Karpas-422 (cell line): ENCODE data around the gene PIGL. TPM values are rescaled to one million over a fixed set of nuclear protein-coding genes. Genes with fewer than 3 reads are reported as not detected.
"Not testable (repeated sequence)": the region's sequence is repeated elsewhere in the genome, so short reads cannot be mapped to it uniquely, and the experiment has no call there.

Experiments used
- DNase-seq: peaks from one replicate; pipeline ENCODE4 v3.0.0-alpha.2; 2015
- H2AFZ ChIP-seq: fragments of 200-600 bp; sonication (generic); 2 replicates; pipeline ENCODE4 v1.6.1; 2014; ENCODE audit warnings: antibody characterized with exemption, low read length, mixed read lengths
- H3K27ac ChIP-seq: fragments of 200-600 bp; sonication (generic); 2 replicates; pipeline ENCODE4 v1.5.1; 2014; ENCODE audit warnings: mild to moderate bottlenecking, low read length, moderate library complexity
- H3K27me3 ChIP-seq: fragments of 200-600 bp; sonication (generic); 2 replicates; pipeline ENCODE4 v1.6.1; 2014; ENCODE audit warnings: low read length, mixed read lengths
- H3K36me3 ChIP-seq: fragments of 200-600 bp; sonication (generic); 2 replicates; pipeline ENCODE4 v1.6.1; 2014; ENCODE audit warnings: low read length, mixed read lengths; ENCODE audit not compliant: insufficient read depth
- H3K4me1 ChIP-seq: fragments of 200-600 bp; sonication (generic); 2 replicates; pipeline ENCODE4 v1.6.1; 2014; ENCODE audit warnings: mild to moderate bottlenecking, low read length, mixed read lengths
- H3K4me2 ChIP-seq: fragments of 200-600 bp; sonication (generic); 2 replicates; pipeline ENCODE4 v1.6.1; 2014; ENCODE audit warnings: low read length, low read depth, mild to moderate bottlenecking; ENCODE audit not compliant: poor library complexity, severe bottlenecking
- H3K4me3 ChIP-seq: fragments of 200-600 bp; sonication (generic); 2 replicates; pipeline ENCODE4 v1.5.1; 2014; ENCODE audit warnings: mild to moderate bottlenecking, antibody characterized with exemption, low read length, mixed read lengths
- H3K79me2 ChIP-seq: fragments of 200-600 bp; sonication (generic); 2 replicates; pipeline ENCODE4 v1.6.1; 2014; ENCODE audit warnings: mild to moderate bottlenecking, low read length, mixed read lengths
- H3K9ac ChIP-seq: fragments of 200-600 bp; sonication (generic); 2 replicates; pipeline ENCODE4 v1.6.0; 2014; ENCODE audit warnings: low read length
- H3K9me2 ChIP-seq: fragments of 200-600 bp; sonication (generic), shearing (Covaris generic); replicated peaks from 2 replicates; pipeline ENCODE4 v1.6.0; 2014; ENCODE audit warnings: mild to moderate bottlenecking, low read length, moderate library complexity; ENCODE audit not compliant: insufficient read depth
- H3K9me3 ChIP-seq: fragments of 300-700, 200-600 bp; sonication (generic); 2 replicates; pipeline ENCODE4 v1.6.1; 2014; ENCODE audit warnings: low read length, mixed read lengths
- H4K20me1 ChIP-seq: fragments of 200-600 bp; sonication (generic); 2 replicates; pipeline ENCODE4 v1.6.1; 2014; ENCODE audit warnings: mild to moderate bottlenecking, antibody characterized with exemption, low read length, low read depth; ENCODE audit not compliant: insufficient read depth
- total RNA-seq: library from RNA; depleted of rRNA; stranded (reverse); fragments of >200 nt; shearing (Covaris generic); gene quantifications from 2 replicates; pipeline ENCODE4 v1.2.3, GENCODE V29; 2014; ENCODE audit warnings: low replicate concordance

The PIGL gene
- total RNA-seq, 1 experiment from 2014 or later, result 48.2 TPM

DNA sequence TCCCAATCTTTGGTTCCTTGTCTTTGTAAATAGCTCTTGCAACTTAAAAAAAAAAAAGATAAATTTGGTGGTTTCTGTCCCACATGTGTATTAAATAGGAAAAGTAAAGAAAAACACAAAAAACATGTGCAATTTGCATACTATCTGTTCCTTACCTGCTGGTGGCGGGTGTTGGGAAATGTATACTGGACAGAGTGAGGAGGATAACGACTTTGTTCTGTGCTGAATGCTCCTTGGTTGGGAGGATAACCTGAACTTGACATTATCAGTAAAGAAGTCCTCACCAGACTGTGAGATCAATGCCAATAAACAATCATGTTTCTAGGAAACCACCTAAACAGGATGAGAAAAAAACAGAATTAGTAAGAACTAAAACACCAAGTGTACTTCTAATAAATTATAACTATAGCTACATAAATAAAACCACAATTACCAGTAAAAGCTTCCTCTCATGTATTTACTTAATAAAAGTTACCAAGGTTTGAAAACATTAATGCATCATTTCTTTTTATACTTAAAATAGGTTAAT, 22.6 kb upstream of the PIGL start:
- not testable (repeated sequence) for H3K9me2 ChIP-seq, DNase-seq, H4K20me1 ChIP-seq, H3K27ac ChIP-seq, H3K9me3 ChIP-seq, H3K4me1 ChIP-seq, H3K4me3 ChIP-seq, H3K4me2 ChIP-seq, H3K27me3 ChIP-seq, H2AFZ ChIP-seq, H3K9ac ChIP-seq, H3K36me3 ChIP-seq
- H3K79me2 ChIP-seq, result peaks cover 87% of the 10 kb centered on the region

DNA sequence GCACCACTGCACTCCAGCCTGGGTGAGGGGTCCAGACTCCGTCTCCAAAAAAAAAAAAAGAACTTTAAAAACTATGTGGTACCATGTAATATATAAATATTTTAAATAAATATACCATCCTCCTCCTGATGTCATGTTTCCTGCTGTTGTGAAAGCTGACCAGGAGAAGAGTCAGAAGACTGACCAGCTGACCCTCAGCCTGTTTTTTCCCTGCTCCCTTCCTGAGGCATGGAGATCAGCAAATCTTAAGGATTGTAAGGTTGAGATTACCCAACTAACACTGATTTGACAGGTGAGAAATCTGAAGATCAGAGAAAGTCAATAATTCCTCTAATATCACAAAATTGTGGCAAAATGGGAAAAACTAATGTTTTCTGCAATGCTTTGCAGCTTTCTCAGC, 19.7 kb upstream of the PIGL start:
- no peak overlapping the region for H3K4me3 ChIP-seq
- H3K9me3 ChIP-seq, result no peaks in the 10 kb centered on the region
- H3K9ac ChIP-seq, result no peak overlapping the region
- no peak overlapping the region for H3K27ac ChIP-seq
- no peaks in the 10 kb centered on the region for H3K27me3 ChIP-seq
- no peaks in the 10 kb centered on the region for H3K9me2 ChIP-seq
- peaks cover 31% of the 10 kb centered on the region for H3K4me1 ChIP-seq
- H3K36me3 ChIP-seq, result 0 out of 2 replicates have a peak, but pooled peaks cover 3% of the 10 kb centered on the region
- no peak overlapping the region for H2AFZ ChIP-seq
- H3K79me2 ChIP-seq, result peaks cover 87% of the 10 kb centered on the region
- no peaks in the 10 kb centered on the region for H4K20me1 ChIP-seq
- H3K4me2 ChIP-seq, result no peak overlapping the region
- DNase-seq, result no peak

DNA sequence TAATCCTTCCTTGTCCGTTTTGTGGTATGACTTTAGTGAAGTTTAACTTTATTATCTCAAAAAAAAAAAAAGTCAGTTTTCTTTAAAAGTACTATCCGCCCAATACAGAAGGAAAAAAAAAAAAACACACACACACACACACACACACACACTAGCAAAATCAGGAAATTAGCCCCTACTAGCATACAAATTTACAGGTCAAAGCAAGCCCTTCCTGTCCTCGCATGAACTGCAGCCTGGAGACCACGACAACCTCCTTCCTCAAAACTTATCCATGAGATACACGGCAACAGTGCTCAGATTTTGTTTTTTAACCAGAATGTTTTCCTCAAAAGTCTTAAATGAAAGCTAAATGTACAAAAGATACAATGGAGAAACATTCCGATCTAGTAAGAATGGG, 17.9 kb upstream of the PIGL start:
- no peaks in the 10 kb centered on the region for H3K27me3 ChIP-seq
- H4K20me1 ChIP-seq, result no peaks in the 10 kb centered on the region
- H3K4me3 ChIP-seq, result 0 out of 2 replicates have a peak overlapping the region, but pooled peaks have one; percentile 11
- H3K9me2 ChIP-seq, result no peaks in the 10 kb centered on the region
- H3K36me3 ChIP-seq, result 0 out of 2 replicates have a peak, but pooled peaks cover 3% of the 10 kb centered on the region
- no peak overlapping the region for H2AFZ ChIP-seq
- peaks cover 49% of the 10 kb centered on the region for H3K4me1 ChIP-seq
- H3K79me2 ChIP-seq, result peaks cover 89% of the 10 kb centered on the region
- peak overlapping the region; percentile 66 for H3K27ac ChIP-seq
- H3K4me2 ChIP-seq, result peak overlapping the region; percentile 46
- no peaks in the 10 kb centered on the region for H3K9me3 ChIP-seq
- peak overlapping the region; percentile 35; the same call in 1 of the 2 replicates for H3K9ac ChIP-seq
- peak; percentile 57 for DNase-seq

DNA sequence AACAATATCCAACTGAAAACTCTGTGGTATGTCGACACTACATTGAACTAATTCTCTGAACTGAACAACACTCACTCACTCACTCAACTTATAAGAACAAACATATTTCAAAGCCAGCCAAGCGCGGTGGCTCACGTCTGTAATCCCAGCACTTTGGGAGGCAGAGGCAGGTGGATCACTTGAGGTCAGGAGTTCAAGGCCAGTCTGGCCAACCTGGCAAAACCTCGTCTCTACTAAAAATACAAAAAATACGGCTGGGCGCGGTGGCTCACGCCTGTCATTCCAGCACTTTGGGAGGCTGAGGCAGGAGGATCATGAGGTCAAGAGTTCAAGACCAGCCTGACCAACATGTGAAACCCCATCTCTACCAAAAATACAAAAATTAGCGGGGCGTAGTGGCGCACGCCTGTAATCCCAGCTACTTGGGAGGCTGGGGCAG, 15.3 kb upstream of the PIGL start:
- not testable (repeated sequence) for H3K9me3 ChIP-seq, H3K9me2 ChIP-seq, DNase-seq, H4K20me1 ChIP-seq, H3K36me3 ChIP-seq, H3K27me3 ChIP-seq, H3K9ac ChIP-seq, H2AFZ ChIP-seq, H3K4me2 ChIP-seq, H3K27ac ChIP-seq, H3K4me3 ChIP-seq
- Histone ChIP-seq H3K4me1 (peaks cover 61% of the 10 kb centered on the region), H3K79me2 (peaks cover 98% of the 10 kb centered on the region)

DNA sequence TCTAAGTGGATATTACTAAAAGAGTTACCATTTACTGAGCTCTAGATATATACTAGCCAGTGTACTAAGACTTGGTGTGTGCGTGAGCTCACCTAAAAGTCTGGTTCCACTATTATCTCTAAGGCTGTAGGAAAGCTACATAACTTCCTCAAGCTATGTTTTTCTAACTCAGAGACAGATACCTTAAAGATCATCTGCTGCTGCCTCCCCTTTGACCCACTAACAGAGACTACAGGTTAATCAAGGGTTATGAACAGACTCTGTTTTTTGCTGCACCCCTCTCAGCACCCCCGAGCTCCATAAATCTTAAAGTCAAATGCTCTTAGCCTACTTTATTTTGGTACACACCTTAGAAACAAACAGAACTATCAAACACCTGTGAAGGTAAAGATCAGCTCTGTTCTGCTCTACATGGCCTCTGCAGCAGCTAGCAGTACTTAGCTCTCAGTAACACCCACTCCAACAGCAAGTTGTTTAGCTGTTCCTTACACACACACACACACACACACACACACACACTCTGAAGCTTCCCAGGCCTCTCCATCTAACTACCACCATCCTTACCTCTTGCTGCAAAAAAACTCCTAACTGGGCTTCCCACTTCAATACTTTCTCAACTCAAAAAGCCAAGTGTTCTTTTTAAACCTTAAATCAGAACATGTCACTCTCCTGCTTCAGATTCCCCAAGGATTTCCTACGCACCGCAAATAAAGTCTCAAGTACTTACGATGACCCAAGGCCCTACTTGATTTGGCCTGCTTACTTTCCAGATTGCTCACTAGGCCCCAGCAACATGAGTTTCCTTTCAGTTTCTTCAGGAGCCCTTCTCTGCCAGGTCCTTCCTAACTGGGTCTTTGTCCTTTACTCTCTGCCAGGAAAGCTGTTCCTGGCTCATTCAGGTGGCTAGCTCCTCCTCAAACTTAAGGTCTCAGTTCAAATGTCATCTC, 14.2 kb upstream of the PIGL start:
- Histone ChIP-seq H3K4me3 (peak overlapping the region; percentile 1; the same call in 1 of the 2 replicates), H3K79me2 (peaks cover 97% of the 10 kb centered on the region), H3K27ac (peak overlapping the region; percentile 43), H3K9ac (peak overlapping the region; percentile 37), H3K4me1 (peaks cover 61% of the 10 kb centered on the region), H3K4me2 (peak overlapping the region; percentile 57)
- not testable (repeated sequence) for H3K36me3 ChIP-seq, DNase-seq, H4K20me1 ChIP-seq, H3K9me3 ChIP-seq, H2AFZ ChIP-seq, H3K9me2 ChIP-seq, H3K27me3 ChIP-seq

DNA sequence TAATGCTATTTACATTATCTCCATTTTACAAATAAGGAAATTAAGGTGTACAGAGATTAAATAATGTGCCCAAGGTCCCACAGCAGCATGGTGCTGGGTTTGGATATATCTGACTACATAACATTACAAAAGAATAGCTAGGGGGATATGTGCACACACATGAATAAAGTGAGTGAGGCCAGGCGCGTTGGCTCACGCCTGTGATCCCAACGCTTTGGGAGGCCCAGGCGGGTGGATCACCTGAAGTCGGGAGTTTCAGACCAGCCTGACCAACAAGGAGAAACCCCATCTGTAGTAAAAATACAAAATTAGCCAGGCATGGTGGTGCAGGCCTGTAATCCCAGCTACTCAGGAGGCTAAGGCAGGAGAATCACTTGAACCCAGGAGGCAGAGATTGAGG, 12.2 kb upstream of the PIGL start:
- not testable (repeated sequence) for H3K27me3 ChIP-seq, H4K20me1 ChIP-seq, H3K9ac ChIP-seq, DNase-seq, H2AFZ ChIP-seq, H3K9me3 ChIP-seq, H3K9me2 ChIP-seq, H3K36me3 ChIP-seq, H3K4me3 ChIP-seq
- Histone ChIP-seq H3K27ac (0 out of 2 replicates have a peak overlapping the region, but pooled peaks have one; percentile 37), H3K4me2 (peak overlapping the region; percentile 57), H3K79me2 (peaks cover 94% of the 10 kb centered on the region), H3K4me1 (peaks cover 50% of the 10 kb centered on the region)

DNA sequence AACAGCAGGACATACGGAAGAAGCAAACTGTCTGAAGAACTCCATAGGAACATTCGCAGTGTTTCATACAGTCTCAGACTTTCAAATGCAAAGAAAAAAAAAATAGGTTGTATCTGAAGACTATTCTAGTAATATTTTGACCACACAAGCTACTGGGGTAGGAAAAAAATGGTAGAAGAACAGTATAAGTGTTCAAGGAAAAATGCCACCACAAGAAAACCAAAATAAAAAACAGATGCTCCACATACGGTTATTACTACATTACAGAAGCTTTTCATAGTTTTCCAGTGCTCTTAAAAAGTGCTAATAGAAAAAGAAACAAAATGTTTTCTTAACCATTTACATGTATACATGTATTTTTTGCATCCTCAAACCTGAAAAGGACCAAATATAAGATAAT, 5.4 kb upstream of the PIGL start:
- no peak overlapping the region for H3K9ac ChIP-seq
- H3K36me3 ChIP-seq, result no peaks in the 10 kb centered on the region
- no peak overlapping the region for H3K4me2 ChIP-seq
- H3K4me1 ChIP-seq, result peaks cover 23% of the 10 kb centered on the region
- no peak overlapping the region for H3K27ac ChIP-seq
- H2AFZ ChIP-seq, result no peak overlapping the region
- no peak overlapping the region for H3K4me3 ChIP-seq
- DNase-seq, result no peak
- H3K79me2 ChIP-seq, result peaks cover 92% of the 10 kb centered on the region
- H3K9me2 ChIP-seq, result no peaks in the 10 kb centered on the region
- no peaks in the 10 kb centered on the region for H3K27me3 ChIP-seq
- no peaks in the 10 kb centered on the region for H3K9me3 ChIP-seq
- peaks cover 14% of the 10 kb centered on the region for H4K20me1 ChIP-seq

DNA sequence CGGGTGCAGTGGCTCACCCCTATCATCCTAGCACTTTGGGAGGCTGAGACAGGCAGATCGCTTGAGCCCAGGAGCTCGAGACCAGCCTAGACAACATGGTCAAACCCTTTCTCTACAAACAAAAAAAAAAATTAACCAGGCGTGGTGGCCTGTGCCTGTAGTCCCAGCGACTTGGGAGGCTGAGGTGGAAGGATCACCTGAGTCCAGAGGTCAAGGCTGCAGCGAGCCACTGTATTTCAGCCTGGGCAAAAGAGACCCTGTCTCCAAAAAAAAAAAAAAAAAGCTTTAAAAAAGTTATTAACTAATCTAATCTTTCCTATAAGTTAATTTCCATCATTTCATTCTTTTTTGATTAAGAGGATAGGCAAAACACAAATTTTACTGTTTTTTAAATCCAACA, 4.2 kb upstream of the PIGL start:
- no peaks in the 10 kb centered on the region for H3K9me3 ChIP-seq
- peaks cover 93% of the 10 kb centered on the region for H3K79me2 ChIP-seq
- no peaks in the 10 kb centered on the region for H3K36me3 ChIP-seq
- DNase-seq, result no peak
- H4K20me1 ChIP-seq, result peaks cover 14% of the 10 kb centered on the region
- peak overlapping the region; percentile 94 for H3K4me2 ChIP-seq
- no peak overlapping the region for H3K27ac ChIP-seq
- no peak overlapping the region for H3K4me3 ChIP-seq
- no peak overlapping the region for H2AFZ ChIP-seq
- no peak overlapping the region for H3K9ac ChIP-seq
- H3K9me2 ChIP-seq, result no peaks in the 10 kb centered on the region
- H3K4me1 ChIP-seq, result peaks cover 26% of the 10 kb centered on the region
- H3K27me3 ChIP-seq, result no peaks in the 10 kb centered on the region
